ENCODE results near the gene FAM120A. TPM values are rescaled to one million over a fixed set of nuclear protein-coding genes. Genes with fewer than 3 reads are reported as not detected.

FAM120A gene
- total and polyA plus RNA-seq, 9 of the 15 experiments (the other 6 are each of a cell fraction or from before 2014, with no cell fraction given), result 8.7 to 71.0 (median 42.2) TPM

GRCh38 chr9:93451849-93452709 is 594 bp downstream of the FAM120A start (continued):
- no peak for TF ChIP-seq ZNF407 (IDR thresholded peaks at IDR 0.05; ENCODE audit: low read depth)
- no peak for TF ChIP-seq TCF7 (IDR thresholded peaks at IDR 0.05; ENCODE audit: borderline replicate concordance)
- no peak for TF ChIP-seq MEF2D (tag; conservative IDR thresholded peaks at IDR 0.05; ENCODE audit: low read depth)
- no peak for TF ChIP-seq CEBPB (tag; IDR thresholded peaks at IDR 0.05)
- TF ChIP-seq ZNF668 (CRISPR knock-in tag; IDR thresholded peaks at IDR 0.05), result no peak
- TF ChIP-seq ZNF124 (CRISPR knock-in tag; IDR thresholded peaks at IDR 0.05), result no peak
- TF ChIP-seq BRF1 (IDR thresholded peaks at IDR 0.05; ENCODE audit: borderline replicate concordance, extremely low read depth, insufficient read length), result no peak
- TF ChIP-seq NR2C1 (IDR thresholded peaks at IDR 0.05), result no peak
- no peak for TF ChIP-seq NR2C1 (tag; IDR thresholded peaks at IDR 0.05)
- no peak for TF ChIP-seq ZNF644 (tag; IDR thresholded peaks at IDR 0.05; ENCODE audit: low read depth)
- TF ChIP-seq NFE2L1 (tag; IDR thresholded peaks at IDR 0.05; ENCODE audit: borderline replicate concordance, low read depth), result no peak
- TF ChIP-seq IRF9 (tag; IDR thresholded peaks at IDR 0.05), result no peak
- TF ChIP-seq ARID4B (CRISPR knock-in tag; IDR thresholded peaks at IDR 0.05), result peak; percentile 75
- no peak for TF ChIP-seq MYNN (IDR thresholded peaks at IDR 0.05)
- no peak for TF ChIP-seq MYNN (CRISPR knock-in tag; IDR thresholded peaks at IDR 0.05)
